Mesenchymal stem cell (in vitro differentiated cells and primary cell): ENCODE measurements around the gene SPATA2L.

ENCODE experiments used
- DNase-seq: peaks from one replicate; pipeline ENCODE4 v3.0.0-alpha.2; 2013
- H2AFZ ChIP-seq: one replicate; pipeline ENCODE4 v1.6.1; 2013; ENCODE audit warnings: low read depth, mild to moderate bottlenecking, control low read depth, inconsistent platforms, low read length, moderate library complexity
- H2AK5ac ChIP-seq: 2 replicates; pipeline ENCODE4 v1.6.1; 2013; ENCODE audit warnings: low read length, moderate library complexity, mild to moderate bottlenecking, inconsistent platforms; ENCODE audit not compliant: severe bottlenecking
- H2BK120ac ChIP-seq: one replicate; pipeline ENCODE4 v1.6.1; 2013; ENCODE audit warnings: low read depth, mild to moderate bottlenecking, inconsistent platforms, low read length, moderate library complexity
- H2BK12ac ChIP-seq, 2 experiments: one replicate each; pipeline ENCODE4 v1.6.1; 2013; ENCODE audit warnings: inconsistent platforms in 2 of 2, low read length in 2 of 2, mild to moderate bottlenecking in 2 of 2, moderate library complexity in 2 of 2, control low read depth in 1 of 2
- H2BK15ac ChIP-seq: one replicate; pipeline ENCODE4 v1.6.1; 2013; ENCODE audit warnings: mild to moderate bottlenecking, low read depth, inconsistent platforms; ENCODE audit not compliant: poor library complexity, severe bottlenecking
- H2BK5ac ChIP-seq: 2 replicates; pipeline ENCODE4 v1.6.1; 2013; ENCODE audit warnings: low read depth, mild to moderate bottlenecking, low read length, control low read depth, inconsistent platforms; ENCODE audit not compliant: poor library complexity, severe bottlenecking
- H3K14ac ChIP-seq, 2 experiments: one replicate each; pipeline ENCODE4 v1.6.1; 2013; ENCODE audit warnings: inconsistent platforms in 2 of 2, low read length in 2 of 2, control low read depth in 1 of 2, mild to moderate bottlenecking in 1 of 2, moderate library complexity in 1 of 2
- H3K18ac ChIP-seq, 2 experiments: one replicate each; pipeline ENCODE4 v1.6.1; 2013; ENCODE audit warnings: inconsistent platforms in 2 of 2, low read length in 2 of 2, control low read depth in 1 of 2, low read depth in 1 of 2, mild to moderate bottlenecking in 1 of 2
- H3K23ac ChIP-seq, 2 experiments: one replicate each; pipeline ENCODE4 v1.6.1; 2013; ENCODE audit warnings: inconsistent platforms in 2 of 2, low read length in 2 of 2, mild to moderate bottlenecking in 2 of 2, moderate library complexity in 2 of 2, control low read depth in 1 of 2
- H3K27ac ChIP-seq: 2 replicates; pipeline ENCODE4 v1.5.1; 2013; ENCODE audit warnings: mild to moderate bottlenecking, moderate library complexity, low read length, control low read depth, inconsistent platforms; ENCODE audit not compliant: poor library complexity, severe bottlenecking
- H3K27me3 ChIP-seq, 2 experiments: 2 replicates each; pipeline versions ENCODE4 v1.6.1 to v1.7.0; 2013; ENCODE audit warnings: low read length in 2 of 2, mild to moderate bottlenecking in 2 of 2, moderate library complexity in 2 of 2, control low read depth in 1 of 2, inconsistent platforms in 1 of 2; ENCODE audit not compliant: control insufficient read depth in 1 of 2, insufficient read depth in 1 of 2
- H3K36me3 ChIP-seq, 2 experiments: 2 replicates each; pipeline versions ENCODE4 v1.6.1 to v1.7.0; 2013; ENCODE audit warnings: low read length in 2 of 2, control low read depth in 1 of 2, inconsistent platforms in 1 of 2, low read depth in 1 of 2, mild to moderate bottlenecking in 1 of 2; ENCODE audit not compliant: insufficient read depth in 2 of 2, control insufficient read depth in 1 of 2
- H3K4ac ChIP-seq, 2 experiments: one replicate each; pipeline ENCODE4 v1.6.1; 2013; ENCODE audit warnings: inconsistent platforms in 2 of 2, low read length in 2 of 2, mild to moderate bottlenecking in 2 of 2, moderate library complexity in 2 of 2, control low read depth in 1 of 2, low read depth in 1 of 2
- H3K4me1 ChIP-seq: 2 replicates; pipeline ENCODE4 v1.6.1; 2013; ENCODE audit warnings: low read depth, low read length, control low read depth; ENCODE audit not compliant: control insufficient read depth, insufficient read depth
- H3K4me2 ChIP-seq: 2 replicates; pipeline ENCODE4 v1.6.1; 2013; ENCODE audit warnings: low read length, mild to moderate bottlenecking, inconsistent platforms; ENCODE audit not compliant: poor library complexity, severe bottlenecking
- H3K4me3 ChIP-seq, 2 experiments: 2 replicates each; pipeline versions ENCODE4 v1.5.1 to v1.7.0; 2013; ENCODE audit warnings: low read length in 2 of 2, mild to moderate bottlenecking in 2 of 2, control low read depth in 1 of 2, low read depth in 1 of 2; ENCODE audit not compliant: insufficient read depth in 1 of 2
- H3K79me1 ChIP-seq: replicated peaks from 2 replicates; pipeline ENCODE4 v1.6.1; 2013; ENCODE audit warnings: mild to moderate bottlenecking, control low read depth, low read length, inconsistent platforms; ENCODE audit not compliant: poor library complexity, severe bottlenecking
- H3K9ac ChIP-seq: 2 replicates; pipeline ENCODE4 v1.7.0; 2013; ENCODE audit warnings: mild to moderate bottlenecking, low read length, moderate library complexity
- H3K9me3 ChIP-seq: 2 replicates; pipeline ENCODE4 v1.7.0; 2013; ENCODE audit warnings: mild to moderate bottlenecking, low read length; ENCODE audit not compliant: control insufficient read depth
- H4K8ac ChIP-seq: one replicate; pipeline ENCODE4 v1.6.1; 2013; ENCODE audit warnings: inconsistent platforms, mild to moderate bottlenecking, low read length, moderate library complexity
- H4K91ac ChIP-seq: one replicate; pipeline ENCODE4 v1.6.1; 2013; ENCODE audit warnings: mild to moderate bottlenecking, low read length, inconsistent platforms
- WGBS: methylation state at CpG from one replicate; pipeline ENCODE4 v1.1.7; 2013; ENCODE audit warnings: mixed read lengths; 5-methylcytosine and 5-hydroxymethylcytosine counted together

Gene SPATA2L

GRCh38 chr16:89736554-89736953 lies 35.0 kb upstream of the SPATA2L start:
- H2BK120ac ChIP-seq, result no peak overlapping the region
- no peak overlapping the region for H4K8ac ChIP-seq
- H3K18ac ChIP-seq, result no peak overlapping the region
- no peak overlapping the region for H3K14ac ChIP-seq
- 100% methylated on average over 3 of the region's 3 CpGs for WGBS
- H3K4me2 ChIP-seq, result no peak overlapping the region
- no peak overlapping the region for H2BK5ac ChIP-seq
- H3K9me3 ChIP-seq, result no peaks in the 10 kb centered on the region
- no peak overlapping the region for H2AK5ac ChIP-seq
- no peak overlapping the region for H3K4me3 ChIP-seq
- H3K4ac ChIP-seq, result no peak overlapping the region
- H3K27ac ChIP-seq, result no peak overlapping the region
- no peak for DNase-seq
- H2BK15ac ChIP-seq, result no peak overlapping the region
- H3K4me1 ChIP-seq, result no peaks in the 10 kb centered on the region
- peaks cover 36% of the 10 kb centered on the region for H3K79me1 ChIP-seq
- H3K36me3 ChIP-seq, result peaks cover 93 to 96% of the 10 kb centered on the region in 2 experiments
- no peaks in the 10 kb centered on the region for H3K27me3 ChIP-seq
- H3K9ac ChIP-seq, result no peak overlapping the region
- H3K23ac ChIP-seq, result no peak overlapping the region
- H4K91ac ChIP-seq, result no peak overlapping the region
- H2AFZ ChIP-seq, result no peak overlapping the region
- H2BK12ac ChIP-seq, result no peak overlapping the region

- Histone ChIP-seq H3K36me3 (peaks cover 93 to 96% of the 10 kb centered on the region in 2 experiments), H3K9me3 (no peaks in the 10 kb centered on the region), H3K18ac (no peak overlapping the region), H2BK15ac (no peak overlapping the region), H3K23ac (no peak overlapping the region), H3K79me1 (peaks cover 48% of the 10 kb centered on the region), H4K8ac (no peak overlapping the region), H3K9ac (no peak overlapping the region), H2BK120ac (no peak overlapping the region), H2AK5ac (no peak overlapping the region), H2AFZ (no peak overlapping the region), H4K91ac (no peak overlapping the region), H2BK5ac (no peak overlapping the region), H2BK12ac (no peak overlapping the region), H3K27ac (no peak overlapping the region), H3K4me3 (no peak overlapping the region), H3K27me3 (no peaks in the 10 kb centered on the region), H3K14ac (no peak overlapping the region), H3K4me1 (peaks cover 5% of the 10 kb centered on the region), H3K4ac (no peak overlapping the region), H3K4me2 (no peak overlapping the region)
- 92% methylated on average over 16 of the region's 21 CpGs for WGBS
- no peak for DNase-seq
Measured at GRCh38 chr16:89733792-89734191, 32.3 kb upstream of the SPATA2L start.

GRCh38 chr16:89733322-89733721 lies 31.8 kb upstream of the SPATA2L start:
- no peaks in the 10 kb centered on the region for H3K9me3 ChIP-seq
- peaks cover 5% of the 10 kb centered on the region for H3K4me1 ChIP-seq
- H2AK5ac ChIP-seq, result no peak overlapping the region
- no peak overlapping the region for H2BK12ac ChIP-seq
- DNase-seq, result no peak
- no peak overlapping the region for H3K9ac ChIP-seq
- WGBS, result 95% methylated on average over 13 of the region's 17 CpGs
- H3K36me3 ChIP-seq, result peaks cover 92 to 94% of the 10 kb centered on the region in 2 experiments
- no peak overlapping the region for H3K4ac ChIP-seq
- H3K4me3 ChIP-seq, result no peak overlapping the region
- no peak overlapping the region for H3K23ac ChIP-seq
- no peak overlapping the region for H2BK120ac ChIP-seq
- H4K8ac ChIP-seq, result no peak overlapping the region
- no peak overlapping the region for H2AFZ ChIP-seq
- no peaks in the 10 kb centered on the region for H3K27me3 ChIP-seq
- H3K79me1 ChIP-seq, result peaks cover 48% of the 10 kb centered on the region
- H3K18ac ChIP-seq, result no peak overlapping the region
- H3K4me2 ChIP-seq, result no peak overlapping the region
- no peak overlapping the region for H2BK15ac ChIP-seq
- no peak overlapping the region for H3K14ac ChIP-seq
- H3K27ac ChIP-seq, result no peak overlapping the region
- H2BK5ac ChIP-seq, result no peak overlapping the region
- no peak overlapping the region for H4K91ac ChIP-seq

DNA sequence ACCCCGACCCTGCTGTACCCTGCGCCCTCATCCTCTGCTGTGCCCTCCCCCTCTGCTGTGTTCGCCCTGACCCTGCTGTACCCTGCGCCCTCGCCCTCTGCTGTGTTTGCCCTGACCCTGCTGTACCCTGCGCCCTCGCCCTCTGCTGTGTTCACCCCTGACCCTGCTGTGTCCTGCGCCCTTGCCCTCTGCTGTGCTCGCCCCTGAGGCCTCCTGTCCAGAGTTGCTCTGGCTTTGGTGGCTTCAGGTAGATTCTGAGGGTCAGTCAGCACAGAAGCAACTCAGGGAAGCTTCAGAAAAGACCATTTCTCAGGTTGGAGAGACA lies 31.4 kb upstream of the SPATA2L start:
- H2BK5ac ChIP-seq, result no peak overlapping the region
- WGBS, result 91% methylated on average over 9 of the region's 9 CpGs
- H2BK15ac ChIP-seq, result no peak overlapping the region
- no peak overlapping the region for H2AK5ac ChIP-seq
- no peak overlapping the region for H3K27ac ChIP-seq
- H3K9ac ChIP-seq, result no peak overlapping the region
- no peak overlapping the region for H3K4ac ChIP-seq
- no peak overlapping the region for H3K14ac ChIP-seq
- no peak overlapping the region for H3K18ac ChIP-seq
- peaks cover 46% of the 10 kb centered on the region for H3K79me1 ChIP-seq
- no peak overlapping the region for H2BK120ac ChIP-seq
- H2AFZ ChIP-seq, result no peak overlapping the region
- no peak overlapping the region for H3K4me2 ChIP-seq
- no peaks in the 10 kb centered on the region for H3K27me3 ChIP-seq
- peaks cover 89 to 92% of the 10 kb centered on the region in 2 experiments for H3K36me3 ChIP-seq
- no peak overlapping the region for H4K91ac ChIP-seq
- no peak overlapping the region for H3K23ac ChIP-seq
- no peak overlapping the region for H2BK12ac ChIP-seq
- no peak overlapping the region for H3K4me3 ChIP-seq
- H4K8ac ChIP-seq, result no peak overlapping the region
- peaks cover 5% of the 10 kb centered on the region for H3K4me1 ChIP-seq
- DNase-seq, result no peak
- no peaks in the 10 kb centered on the region for H3K9me3 ChIP-seq
